HG03095 (cell line): Measurements from ENCODE around the gene ZNF446.
"Not testable (repeated sequence)": the region's sequence is repeated elsewhere in the genome, so short reads cannot be mapped to it uniquely, and the experiment has no call there.

Experiments used
- ATAC-seq: cut with Tn5 transposase; IDR thresholded peaks from one replicate; pipeline ENCODE4 v1.9.1; 2021; ENCODE audit warnings: moderate library complexity; ENCODE audit not compliant: unreplicated experiment

Gene ZNF446

DNA sequence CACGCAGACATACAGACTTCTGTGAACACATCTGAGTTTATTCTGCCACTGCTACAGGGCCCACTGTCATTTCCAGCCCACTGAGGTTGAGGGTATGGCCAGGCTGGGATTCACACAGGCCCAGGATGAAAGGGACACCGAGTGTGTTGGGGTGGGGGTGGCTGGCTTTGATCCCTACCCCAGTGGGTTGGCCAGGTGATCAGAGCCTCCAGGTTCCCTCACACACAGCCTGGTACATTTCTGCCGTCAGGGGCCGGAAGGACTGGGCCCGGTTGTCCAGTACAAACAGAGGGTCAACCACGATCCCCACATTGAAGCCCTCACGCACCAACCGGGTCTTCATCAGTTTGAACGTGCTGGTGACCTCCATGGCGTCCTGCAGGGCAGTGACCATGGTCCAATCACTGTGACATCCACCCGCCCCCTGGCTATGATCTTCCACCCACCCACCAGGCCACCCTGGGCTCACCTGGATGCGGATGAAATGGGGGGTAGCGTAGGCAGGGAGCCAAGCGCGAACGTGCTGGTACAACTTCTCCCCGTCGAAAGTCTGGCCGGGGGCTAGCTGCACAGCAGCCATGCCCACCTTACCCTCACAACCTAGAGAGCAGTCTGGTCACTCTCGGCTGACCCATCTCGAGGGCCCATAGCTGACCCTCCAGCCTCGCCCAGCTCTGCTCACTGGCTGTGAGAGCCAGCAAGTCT is 22.3 kb downstream of the ZNF446 start:
- no peak for ATAC-seq

GRCh38 chr19:58499021-58499927 is 23.1 kb downstream of the ZNF446 start:
- peak; percentile 86 for ATAC-seq

DNA sequence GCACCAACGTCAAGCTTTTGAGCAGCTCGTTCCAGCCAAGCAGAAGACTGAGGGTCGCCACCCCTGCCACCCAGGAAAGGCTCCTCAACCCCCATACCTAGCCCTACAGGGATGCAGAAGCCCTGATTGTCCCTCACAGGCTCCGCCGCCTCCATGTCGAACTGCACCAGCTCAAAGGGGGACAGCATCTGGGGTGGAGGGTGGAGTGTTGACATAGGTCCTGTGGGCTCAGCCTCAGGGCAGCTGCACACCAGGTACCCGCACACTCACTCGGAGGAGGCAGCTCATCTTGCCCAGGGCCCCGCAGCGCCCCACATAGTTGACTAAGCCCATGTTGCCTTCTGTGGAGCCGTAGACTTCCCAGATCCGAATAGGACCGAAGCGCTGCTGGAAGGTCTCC is 24.1 kb downstream of the ZNF446 start:
- ATAC-seq, result no peak

- not testable (repeated sequence) for ATAC-seq
These were observed 31.6 kb downstream of the ZNF446 start for GRCh38 chr19:58507602-58508223.

- no peak for ATAC-seq
These were observed 33.6 kb downstream of the ZNF446 start for GRCh38 chr19:58509731-58510083.

GRCh38 chr19:58510084-58510862 is 34.1 kb downstream of the ZNF446 start:
- ATAC-seq, result no peak

- no peak for ATAC-seq
These were observed 35.4 kb downstream of the ZNF446 start, which contains the start of gene SLC27A5 for GRCh38 chr19:58511353-58512208. SLC27A5 (minus strand) TSS chr19:58511992; CDS start chr19:58511955, 37 bp downstream.

DNA sequence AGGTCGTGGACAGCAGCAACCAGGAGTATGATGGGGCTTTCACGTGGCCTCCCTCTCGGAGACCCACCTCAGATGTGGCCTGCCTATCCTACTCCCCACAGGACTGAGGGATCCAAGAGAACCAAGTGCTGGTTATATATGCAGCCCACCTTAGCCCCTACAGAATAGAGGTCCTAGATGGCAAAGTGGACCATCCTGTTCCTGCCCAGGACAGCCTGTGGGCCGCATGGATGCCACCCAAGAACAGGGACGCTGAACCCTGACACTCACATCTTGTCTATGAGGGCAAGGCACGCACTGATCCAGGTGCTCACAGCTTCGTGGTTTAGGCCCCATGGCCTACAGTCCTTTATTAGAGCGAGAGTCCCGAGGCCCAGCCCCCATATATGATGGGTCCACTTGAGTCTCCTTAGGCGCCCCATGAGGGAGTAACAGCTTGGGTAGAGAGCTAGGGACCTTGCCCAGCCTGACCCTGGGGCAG is 37.1 kb downstream of the ZNF446 start:
- ATAC-seq, result no peak

DNA sequence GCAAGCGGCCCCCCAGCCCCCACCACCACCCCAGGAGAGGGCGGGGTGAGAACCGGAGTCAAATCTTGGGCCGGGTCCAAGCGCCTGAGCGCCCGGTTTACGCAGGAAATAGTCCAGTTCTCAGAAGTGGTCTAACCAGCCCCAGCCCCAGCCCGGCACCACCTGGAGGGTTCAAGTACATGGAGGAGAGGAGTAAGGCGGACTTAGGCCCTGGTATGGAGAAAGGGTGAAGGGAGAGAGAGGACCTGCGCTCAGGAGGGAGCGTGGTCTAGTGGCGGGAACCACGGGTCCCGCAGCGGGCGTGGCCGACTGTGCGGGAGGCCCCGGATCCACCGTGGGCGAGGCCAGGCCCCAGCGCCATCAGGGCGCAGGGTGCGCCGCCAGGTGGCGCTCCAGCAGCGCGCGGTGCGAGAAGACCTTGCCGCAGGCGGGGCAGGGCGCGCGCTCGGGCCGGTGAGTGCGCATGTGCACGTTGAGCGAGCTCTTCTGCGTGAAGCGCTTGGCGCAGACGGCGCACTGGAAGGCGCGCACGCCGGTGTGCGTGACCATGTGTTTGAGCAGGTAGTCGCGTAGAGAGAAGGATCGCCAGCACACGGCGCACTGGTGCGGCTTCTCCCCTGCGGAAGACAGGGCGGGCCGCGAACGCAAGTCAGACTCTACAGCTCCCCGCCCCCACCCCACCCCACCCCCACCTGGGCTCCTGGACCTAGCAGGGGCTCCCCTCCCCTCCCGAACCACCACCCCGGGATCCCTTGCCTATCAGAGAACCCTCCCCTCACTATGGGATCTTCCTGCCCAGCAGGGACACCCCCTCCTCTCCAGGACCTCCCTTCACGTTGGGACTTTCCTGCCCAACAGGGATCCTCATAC is 37.8 kb downstream of the ZNF446 start:
- ATAC-seq, result peak; percentile 50

DNA sequence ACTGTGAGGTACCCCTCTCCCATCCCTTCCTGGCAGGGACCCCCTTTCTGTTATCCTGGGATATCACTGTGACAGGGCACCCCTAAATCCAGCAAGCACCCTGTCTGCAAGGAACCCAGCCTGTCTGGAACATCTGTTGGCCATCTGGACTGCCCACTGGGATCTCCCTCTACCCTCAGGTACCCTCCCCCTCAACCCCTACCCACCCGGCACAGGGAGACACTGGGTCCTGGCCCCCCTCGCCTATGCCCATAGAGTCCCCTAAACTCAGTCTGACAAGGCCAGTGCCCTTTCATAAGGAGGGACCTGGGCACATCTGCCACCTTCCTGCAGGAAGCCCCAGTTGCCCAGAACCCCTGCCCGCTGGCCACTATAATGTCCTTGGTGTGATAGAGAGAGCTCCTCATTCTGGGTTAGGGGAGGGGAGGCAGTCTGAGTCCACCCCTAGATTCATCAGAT is 38.4 kb downstream of the ZNF446 start:
- ATAC-seq, result no peak

DNA sequence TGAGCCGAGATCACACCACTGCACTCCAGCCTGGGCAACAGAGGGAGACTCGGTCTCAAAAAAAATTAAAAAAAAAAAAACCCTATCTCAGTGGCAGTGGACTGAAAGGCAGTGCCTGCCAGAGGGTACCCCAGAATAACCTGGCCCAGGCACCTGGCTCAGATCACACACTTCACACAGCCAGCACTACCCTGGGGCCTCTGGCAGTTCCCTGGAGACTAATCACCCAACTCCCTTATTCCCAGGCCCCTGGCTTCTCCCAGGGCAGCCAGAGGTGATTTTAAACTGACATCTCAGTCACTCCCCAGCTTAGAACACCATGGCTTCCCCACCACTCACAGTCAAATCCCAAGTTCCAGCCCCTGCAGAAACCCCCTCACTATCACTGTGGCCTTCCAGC is 39.1 kb downstream of the ZNF446 start:
- no peak for ATAC-seq

- no peak for ATAC-seq
These were observed 40.2 kb downstream of the ZNF446 start for GRCh38 chr19:58516246-58516836.

- no peak for ATAC-seq
These were observed 41.0 kb downstream of the ZNF446 start for GRCh38 chr19:58516964-58517833.

DNA sequence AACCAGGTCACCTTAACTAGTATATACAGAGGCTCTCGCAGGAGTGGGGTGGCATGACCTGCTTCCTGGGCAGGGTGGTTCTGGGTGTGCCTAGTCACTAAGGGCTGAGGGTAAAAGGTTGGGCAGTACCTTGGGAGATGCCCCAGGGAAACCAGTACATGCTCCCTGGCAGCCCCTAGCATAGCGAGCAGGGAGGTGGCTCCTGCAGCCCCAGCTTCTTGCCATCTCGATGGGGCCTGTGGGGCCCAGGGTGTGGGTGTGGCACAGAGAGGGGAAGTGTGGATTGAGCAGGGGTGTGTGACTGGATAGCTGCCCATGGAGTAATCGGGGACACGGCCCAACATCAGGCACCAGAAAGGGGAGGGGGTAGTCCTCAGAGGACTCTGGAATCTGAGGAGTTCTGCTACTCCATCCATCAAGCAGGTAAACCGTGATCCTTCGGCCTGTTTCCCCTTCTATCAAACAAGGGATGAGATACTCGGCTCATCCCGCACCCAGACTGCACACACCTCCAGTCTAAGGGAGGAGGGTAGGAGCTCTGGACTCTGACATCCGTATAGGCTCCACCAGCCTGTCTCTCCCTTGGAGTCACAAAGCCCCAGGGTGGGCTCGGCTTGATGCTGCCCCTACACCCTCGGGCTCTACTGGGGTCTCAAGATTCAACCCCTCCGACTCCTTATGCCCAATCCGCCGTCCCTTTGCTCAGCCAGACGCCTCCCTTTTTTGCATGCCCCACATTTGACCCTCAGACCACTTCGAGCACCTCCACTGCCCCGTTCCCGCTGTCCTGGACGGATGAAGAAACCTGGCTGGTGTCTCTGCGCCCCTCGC is 42.3 kb downstream of the ZNF446 start:
- no peak for ATAC-seq

DNA sequence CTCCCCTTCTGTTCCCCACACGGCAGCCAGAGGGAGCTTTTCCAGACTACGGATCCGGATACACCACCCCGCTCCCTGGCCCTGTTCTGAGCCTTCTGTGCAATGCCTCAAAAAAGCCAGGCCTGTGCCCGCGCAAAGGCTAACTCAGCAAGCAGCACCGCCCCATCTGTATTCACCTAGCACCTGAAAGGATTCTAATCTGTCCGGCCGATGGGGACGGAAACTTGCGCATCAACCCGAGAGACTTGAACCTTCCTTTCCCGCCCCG is 42.9 kb downstream of the ZNF446 start:
- no peak for ATAC-seq

DNA sequence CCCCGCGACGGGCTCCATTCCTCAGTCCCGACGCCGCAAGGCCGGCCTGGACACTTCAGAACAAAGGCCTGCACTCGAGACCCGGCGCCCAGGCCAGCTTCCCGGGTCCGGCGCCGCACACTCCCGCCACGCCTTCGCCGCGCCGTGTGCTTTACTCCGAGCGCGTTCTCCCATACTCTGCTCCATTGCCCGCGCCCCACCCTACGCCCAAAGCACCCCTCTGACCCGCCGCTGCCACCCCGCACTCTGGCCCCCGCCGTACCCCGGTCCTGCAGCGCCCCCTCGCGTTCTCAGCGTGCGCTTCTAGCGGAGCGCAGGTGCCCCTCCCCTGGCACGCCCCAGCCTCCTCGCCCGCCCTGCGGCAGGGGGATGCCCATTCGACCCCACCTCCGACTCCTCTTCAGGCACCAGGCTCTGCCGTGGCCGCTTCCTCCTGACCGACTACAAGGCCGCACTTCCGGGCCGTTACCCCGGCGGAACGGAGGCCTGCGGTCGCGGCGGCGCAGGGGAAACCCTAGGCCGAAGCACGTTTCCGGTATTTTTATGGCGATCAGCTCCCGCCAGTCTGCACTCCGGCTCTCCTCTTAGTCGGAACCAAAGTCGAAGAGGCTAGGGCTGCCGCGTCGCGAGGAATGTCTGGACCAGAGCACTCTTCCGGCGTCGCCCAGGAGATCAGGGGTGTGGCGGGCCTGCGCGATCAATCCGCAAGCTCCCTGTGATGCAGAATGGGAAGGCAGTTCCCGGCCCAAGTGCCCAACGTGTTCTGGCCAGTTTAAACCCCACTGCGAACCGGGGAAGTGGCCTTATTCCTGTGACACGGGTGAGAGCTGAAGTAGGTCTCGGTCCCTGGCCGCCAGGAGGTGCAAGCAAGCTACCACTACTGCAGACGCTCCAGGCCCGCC is 43.5 kb downstream of the ZNF446 start, which contains the start of gene ZBTB45:
Gene ZBTB45, minus strand, starts transcription at position 456 of the 902 bp plus-strand sequence. CDS start 2,137 bp downstream, outside the sequence.
- peak; percentile 71 for ATAC-seq
